Measurements from ENCODE around the gene LRRC49.

- no peak for TF ChIP-seq CTCF (conservative IDR thresholded peaks at IDR 0.05; ENCODE audit: low read length)
- TF ChIP-seq EZH2phosphoT487 (IDR thresholded peaks at IDR 0.05; ENCODE audit: borderline replicate concordance, low read depth, low read length), result no peak
Measured at GRCh38 chr15:71015342-71015741, 122.7 kb downstream of the LRRC49 start.
